SK-N-SH treated with all-trans-retinoic acid at 6 μM for 48 hours (cell line): ENCODE data around the gene CTU1.

ENCODE experiments used
- CSDC2 ChIP-seq: fragments of 250-450 bp; sonication (Bioruptor Pico); IDR thresholded peaks from 2 replicates; pipeline ENCODE4 v1.5.0; 2020; ENCODE audit warnings: mild to moderate bottlenecking, moderate library complexity
- TSHZ2 ChIP-seq: fragments of 250-450 bp; sonication (Bioruptor Pico); IDR thresholded peaks from 2 replicates; pipeline ENCODE4 v1.5.0; 2020; ENCODE audit warnings: mild to moderate bottlenecking, moderate library complexity
- ZFP3 ChIP-seq: fragments of 250-450 bp; sonication (Bioruptor Pico); IDR thresholded peaks from 2 replicates; pipeline ENCODE4 v1.5.0; 2020; ENCODE audit warnings: mild to moderate bottlenecking, moderate library complexity
- ZNF565 ChIP-seq: fragments of 450-650 bp; formaldehyde crosslinking; conservative IDR thresholded peaks from 2 replicates; pipeline ENCODE4 v1.5.0; 2020; ENCODE audit warnings: low read depth, mild to moderate bottlenecking, moderate library complexity

GRCh38 chr19:51060336-51060735 is 47.9 kb downstream of the CTU1 start:
- TF ChIP-seq ZNF565 (CRISPR knock-in tag) (no peak), TSHZ2 (CRISPR knock-in tag) (no peak), CSDC2 (CRISPR knock-in tag) (no peak), ZFP3 (no peak)
